CD14-positive monocyte (primary cell): ENCODE data around the gene TXNRD2. TPM values are rescaled to one million over a fixed set of nuclear protein-coding genes. Genes with fewer than 3 reads are reported as not detected.

Experiments
- DNase-seq, 3 donors: peaks; one replicate each; pipeline ENCODE4 v3.0.0-alpha.2; 2011 to 2022
- H2AFZ ChIP-seq: 2 replicates; pipeline ENCODE4 v1.6.0; 2012; ENCODE audit warnings: mild to moderate bottlenecking, low read depth, low read length, inconsistent platforms; ENCODE audit not compliant: insufficient read depth, poor library complexity, severe bottlenecking
- H3K27ac ChIP-seq, 2 donors: 1 replicate in 1 of 2; 2 replicates in 1 of 2; pipeline ENCODE4 v1.5.1; 2012 to 2013; ENCODE audit warnings: low read length in 2 of 2, control low read depth in 1 of 2, inconsistent platforms in 1 of 2, low read depth in 1 of 2, mild to moderate bottlenecking in 1 of 2
- H3K27me3 ChIP-seq, 2 donors: one replicate each; pipeline versions ENCODE4 v1.6.0 to v1.6.1; 2011 to 2013; ENCODE audit warnings: low read length in 2 of 2; ENCODE audit not compliant: control insufficient read depth in 2 of 2, insufficient read depth in 2 of 2
- H3K36me3 ChIP-seq, 2 donors: replicated peaks in 1 of 2; 1 replicate in 1 of 2; 2 replicates in 1 of 2; pipeline versions ENCODE4 v1.5.1 to v1.6.1; 2012 to 2013; ENCODE audit warnings: low read length in 2 of 2, control low read depth in 1 of 2, inconsistent platforms in 1 of 2, mild to moderate bottlenecking in 1 of 2; ENCODE audit not compliant: insufficient read depth in 2 of 2, control insufficient read depth in 1 of 2
- H3K4me1 ChIP-seq, 2 donors: 1 replicate in 1 of 2; 2 replicates in 1 of 2; pipeline versions ENCODE4 v1.5.1 to v1.6.1; 2012 to 2013; ENCODE audit warnings: low read length in 2 of 2, control low read depth in 1 of 2, inconsistent platforms in 1 of 2, mild to moderate bottlenecking in 1 of 2, moderate library complexity in 1 of 2; ENCODE audit not compliant: insufficient read depth in 2 of 2, control insufficient read depth in 1 of 2
- H3K4me2 ChIP-seq: replicated peaks from 2 replicates; pipeline ENCODE3; 2012; ENCODE audit warnings: low read length, moderate library complexity, mild to moderate bottlenecking; ENCODE audit not compliant: poor library complexity, severe bottlenecking; ENCODE audit errors: extremely low read depth
- H3K4me3 ChIP-seq, 3 experiments: fragments of 200-600 bp in 1 of 3; sonication (generic) in 1 of 3; replicated peaks in 1 of 3; 1 replicate in 2 of 3; 2 replicates in 1 of 3; pipeline ENCODE4 v1.5.1; 2011 to 2013; ENCODE audit warnings: low read length in 3 of 3, mild to moderate bottlenecking in 3 of 3, control low read depth in 2 of 3, low read depth in 2 of 3, inconsistent platforms in 1 of 3, moderate library complexity in 1 of 3
- H3K79me2 ChIP-seq: 2 replicates; pipeline ENCODE4 v1.6.0; 2012; ENCODE audit warnings: mild to moderate bottlenecking, control low read depth, inconsistent platforms, low read length, moderate library complexity; ENCODE audit not compliant: insufficient read depth
- H3K9ac ChIP-seq: 2 replicates; pipeline ENCODE4 v1.6.0; 2017; ENCODE audit warnings: low read length, mild to moderate bottlenecking; ENCODE audit not compliant: insufficient read depth, poor library complexity, severe bottlenecking
- H3K9me3 ChIP-seq, 2 donors: replicated peaks in 1 of 2; 1 replicate in 1 of 2; 2 replicates in 1 of 2; pipeline versions ENCODE4 v1.5.1 to v1.6.1; 2012 to 2013; ENCODE audit warnings: low read length in 2 of 2, control low read depth in 1 of 2; ENCODE audit not compliant: control insufficient read depth in 1 of 2, insufficient read depth in 1 of 2
- H4K20me1 ChIP-seq: 2 replicates; pipeline ENCODE4 v1.6.0; 2012; ENCODE audit warnings: mild to moderate bottlenecking, low read length, control low read depth, moderate library complexity; ENCODE audit not compliant: insufficient read depth
- H3K27ac Mint-ChIP-seq, 7 donors: one replicate each; pipeline ENCODE4 v1.8.0; 2020; ENCODE audit warnings: mild to moderate bottlenecking in 7 of 7, mixed read lengths in 7 of 7, moderate library complexity in 6 of 7, inconsistent platforms in 2 of 7
- H3K27me3 Mint-ChIP-seq, 3 donors: one replicate each; pipeline ENCODE4 v1.8.0; 2021 to 2022; ENCODE audit warnings: low read depth in 3 of 3, mild to moderate bottlenecking in 3 of 3, mixed read lengths in 3 of 3, moderate library complexity in 3 of 3, inconsistent platforms in 1 of 3
- H3K36me3 Mint-ChIP-seq, 2 donors: one replicate each; pipeline ENCODE4 v1.8.0; 2020; ENCODE audit warnings: mixed read lengths in 2 of 2, inconsistent platforms in 1 of 2, mild to moderate bottlenecking in 1 of 2
- H3K4me1 Mint-ChIP-seq: one replicate; pipeline ENCODE4 v1.8.0; 2020; ENCODE audit warnings: mild to moderate bottlenecking, mixed read lengths
- H3K4me3 Mint-ChIP-seq, 2 donors: one replicate each; pipeline ENCODE4 v1.8.0; 2020; ENCODE audit warnings: mild to moderate bottlenecking in 2 of 2, mixed read lengths in 2 of 2, moderate library complexity in 1 of 2
- H3K9me3 Mint-ChIP-seq, 7 donors: one replicate each; pipeline ENCODE4 v1.8.0; 2020 to 2022; ENCODE audit warnings: mixed read lengths in 7 of 7, mild to moderate bottlenecking in 6 of 7, moderate library complexity in 6 of 7, inconsistent platforms in 2 of 7
- CTCF ChIP-seq: fragments of 200-600 bp; IDR thresholded peaks from one replicate; pipeline ENCODE4 v1.8.0; 2022; ENCODE audit warnings: antibody characterized with exemption, mild to moderate bottlenecking
- WGBS: methylation state at CpG from one replicate; pipeline ENCODE4 v1.1.5; 2013; ENCODE audit warnings: missing lambda C conversion rate; ENCODE audit not compliant: insufficient coverage; 5-methylcytosine and 5-hydroxymethylcytosine counted together
- intact Hi-C, 2 donors: fragments of 100-400 bp; cut with micrococcal nuclease; formaldehyde crosslinking; loops; one replicate each; pipeline versions ENCODE4 v1.15.0 to v1.15.1; 2023
- polyA plus RNA-seq, 3 donors: library from polyadenylated mRNA; depleted of rRNA in 1 of 3; unstranded in 2 of 3; stranded (reverse) in 1 of 3; fragments of 300-500 nt in 2 of 3; fragments of >200 nt in 1 of 3; fragmentation: Illumina TruSeq in 2 of 3; gene quantifications; 1 replicate in 2 of 3; 2 replicates in 1 of 3; pipeline ENCODE4 v1.2.3, GENCODE V29; 2012 to 2021

TXNRD2 gene
- polyA plus RNA-seq, 3 donors: 24.9 to 54.9 (median 30.8) TPM

- H3K4me1 Mint-ChIP-seq: peaks cover 8% of the 10 kb centered on the region
- no peaks in the 10 kb centered on the region for H3K9me3 Mint-ChIP-seq
- Histone ChIP-seq H3K4me1 (no peaks in the 10 kb centered on the region), H3K4me2 (no peak overlapping the region), H3K4me3 (no peak overlapping the region), H3K9me3 (no peaks in the 10 kb centered on the region), H3K9ac (no peak overlapping the region), H2AFZ (no peak overlapping the region), H4K20me1 (peaks cover 34% of the 10 kb centered on the region), H3K79me2 (no peaks in the 10 kb centered on the region), H3K27me3 (no peaks in the 10 kb centered on the region), H3K36me3 (peaks cover 49 to 58% of the 10 kb centered on the region in 2 donors), H3K27ac (no peak overlapping the region)
- peaks cover 0 to 3% (median 2%) of the 10 kb centered on the region in 3 donors for H3K27me3 Mint-ChIP-seq
- intact Hi-C loops: no loop called here
- peaks cover 41 to 64% of the 10 kb centered on the region in 2 donors for H3K36me3 Mint-ChIP-seq
- DNase-seq: no peak
- 96% methylated on average over 6 of the region's 7 CpGs for WGBS
- no peak for TF ChIP-seq CTCF
- H3K27ac Mint-ChIP-seq: peak overlapping the region in 1 of 7 donors; percentile 1
- no peak overlapping the region for H3K4me3 Mint-ChIP-seq
Measured at GRCh38 chr22:19967850-19968449, 26.3 kb upstream of the TXNRD2 start.

GRCh38 chr22:19966908-19967750 is 25.5 kb upstream of the TXNRD2 start:
- H3K4me1 Mint-ChIP-seq: peaks cover 8% of the 10 kb centered on the region
- H3K4me1 ChIP-seq: no peaks in the 10 kb centered on the region

More at GRCh38 chr22:19966908-19967750, 25.5 kb upstream of the TXNRD2 start:
- peaks cover 41 to 69% of the 10 kb centered on the region in 2 donors for H3K36me3 Mint-ChIP-seq
- Histone ChIP-seq H3K9me3 (no peaks in the 10 kb centered on the region), H3K4me3 (no peak overlapping the region), H3K27ac (no peak overlapping the region), H3K9ac (no peak overlapping the region), H3K4me2 (no peak overlapping the region), H3K27me3 (no peaks in the 10 kb centered on the region), H3K79me2 (no peaks in the 10 kb centered on the region), H3K36me3 (peaks cover 54 to 64% of the 10 kb centered on the region in 2 donors), H4K20me1 (peaks cover 42% of the 10 kb centered on the region), H2AFZ (no peak overlapping the region)
- intact Hi-C loops: no loop called here
- peak overlapping the region in 3 of 7 donors; percentile 1 to 43 (median 26) for H3K27ac Mint-ChIP-seq
- no peaks in the 10 kb centered on the region for H3K9me3 Mint-ChIP-seq
- 92% methylated on average over 15 of the region's 20 CpGs for WGBS
- no peak overlapping the region for H3K4me3 Mint-ChIP-seq
- no peak for TF ChIP-seq CTCF
- no peak for DNase-seq
- peaks cover 0 to 3% (median 2%) of the 10 kb centered on the region in 3 donors for H3K27me3 Mint-ChIP-seq
